Measurements from ENCODE around the gene TDRD6.

Gene TDRD6

GRCh38 chr6:46684771-46685170, 2.9 kb upstream of the TDRD6 start:
- DNase-seq = no peak

- no peak for DNase-seq
Measured at GRCh38 chr6:46688117-46688965, 656 bp downstream of the TDRD6 start.

- DNase-seq = no peak
Measured at GRCh38 chr6:46688966-46689335, 1.3 kb downstream of the TDRD6 start.

DNA sequence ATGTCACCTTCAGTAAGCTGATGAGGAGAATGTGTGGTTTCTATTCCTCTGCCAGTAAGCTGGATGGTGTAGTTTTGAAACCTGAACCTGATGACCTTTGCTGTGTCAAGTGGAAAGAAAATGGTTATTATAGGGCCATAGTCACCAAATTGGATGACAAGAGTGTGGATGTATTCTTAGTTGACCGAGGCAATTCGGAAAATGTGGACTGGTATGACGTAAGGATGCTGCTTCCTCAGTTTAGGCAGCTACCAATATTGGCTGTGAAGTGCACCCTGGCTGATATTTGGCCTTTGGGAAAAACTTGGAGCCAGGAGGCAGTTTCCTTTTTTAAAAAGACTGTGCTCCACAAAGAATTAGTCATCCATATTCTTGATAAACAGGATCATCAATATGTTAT, 2.0 kb downstream of the TDRD6 start:
- no peak for DNase-seq

GRCh38 chr6:46690141-46690755, 2.6 kb downstream of the TDRD6 start:
- no peak for DNase-seq

GRCh38 chr6:46690911-46691451, 3.3 kb downstream of the TDRD6 start:
- DNase-seq = no peak

GRCh38 chr6:46699970-46700369, 12.3 kb downstream of the TDRD6 start:
- no peak for DNase-seq

- no peak for DNase-seq
Measured at GRCh38 chr6:46704562-46704961, 16.9 kb downstream of the TDRD6 start.

GRCh38 chr6:46706464-46706863, 18.8 kb downstream of the TDRD6 start:
- no peak for DNase-seq

- DNase-seq = no peak
Measured at GRCh38 chr6:46711491-46711890, 23.8 kb downstream of the TDRD6 start.

- no peak for DNase-seq
Measured at GRCh38 chr6:46715141-46715540, 27.5 kb downstream of the TDRD6 start.

DNA sequence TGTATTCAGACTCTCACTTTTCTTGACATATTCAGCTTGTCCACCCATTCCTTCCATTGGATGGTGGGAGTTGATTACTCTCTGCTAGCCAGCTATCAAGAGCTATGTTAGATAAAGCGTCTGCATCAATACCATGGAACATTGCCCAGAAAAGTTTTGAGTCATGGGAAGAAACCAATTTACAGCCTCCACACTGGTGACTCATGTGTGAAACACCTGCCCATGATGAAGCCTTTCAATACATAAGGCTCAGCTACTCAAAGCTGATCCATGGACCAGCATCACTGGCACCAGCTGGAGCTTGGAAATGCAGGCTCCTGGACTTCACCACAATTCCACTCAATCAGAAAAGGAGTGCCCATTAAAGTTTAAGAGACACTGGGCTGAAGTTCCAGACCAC, 31.4 kb downstream of the TDRD6 start:
- DNase-seq = no peak

DNA sequence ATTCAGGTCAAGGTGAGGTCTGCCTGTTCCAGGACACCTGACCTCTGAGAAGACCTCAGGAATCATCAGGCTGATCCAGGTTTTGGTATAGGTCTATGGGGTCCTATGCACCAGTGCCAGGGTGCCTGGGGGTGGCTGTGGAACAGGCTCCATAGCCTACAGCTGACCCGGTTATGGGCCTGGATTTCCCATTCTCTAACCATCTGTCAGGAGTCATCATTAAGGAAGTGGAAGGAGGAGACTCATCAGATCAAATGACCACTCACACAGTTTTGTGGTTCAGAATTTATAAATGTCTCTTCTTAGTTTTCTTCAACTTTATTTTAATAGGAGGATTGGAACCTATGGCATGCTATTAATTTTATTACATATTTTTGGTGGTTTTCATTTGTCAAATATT, 32.7 kb downstream of the TDRD6 start:
- DNase-seq = no peak

DNA sequence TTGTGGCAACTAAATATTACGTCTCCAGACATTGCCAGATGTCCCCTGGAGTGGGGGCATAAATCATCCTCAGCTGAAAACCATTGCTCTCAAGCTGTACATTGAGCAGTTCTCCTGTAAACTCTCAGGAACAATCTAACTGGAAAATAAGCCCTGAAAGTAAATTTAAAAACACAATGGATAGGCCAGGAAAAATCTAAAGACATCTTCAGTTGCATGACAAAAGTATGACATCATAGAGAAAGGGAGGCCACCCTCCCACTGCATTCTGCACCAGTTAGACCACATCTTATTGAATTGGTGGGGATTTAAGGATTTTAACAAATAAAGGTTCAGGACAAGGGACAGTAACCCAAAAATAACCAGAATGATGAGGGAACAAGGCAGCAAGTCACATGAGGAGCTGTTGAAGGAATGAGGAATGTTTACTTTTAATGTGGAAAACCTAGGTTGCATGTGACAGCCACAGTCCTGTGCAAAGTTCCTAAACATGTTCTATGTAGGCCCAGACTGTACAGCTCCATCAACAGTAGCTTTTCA, 42.2 kb downstream of the TDRD6 start:
- no peak for DNase-seq

- DNase-seq = no peak
Measured at GRCh38 chr6:46730921-46731461, 43.3 kb downstream of the TDRD6 start.

DNA sequence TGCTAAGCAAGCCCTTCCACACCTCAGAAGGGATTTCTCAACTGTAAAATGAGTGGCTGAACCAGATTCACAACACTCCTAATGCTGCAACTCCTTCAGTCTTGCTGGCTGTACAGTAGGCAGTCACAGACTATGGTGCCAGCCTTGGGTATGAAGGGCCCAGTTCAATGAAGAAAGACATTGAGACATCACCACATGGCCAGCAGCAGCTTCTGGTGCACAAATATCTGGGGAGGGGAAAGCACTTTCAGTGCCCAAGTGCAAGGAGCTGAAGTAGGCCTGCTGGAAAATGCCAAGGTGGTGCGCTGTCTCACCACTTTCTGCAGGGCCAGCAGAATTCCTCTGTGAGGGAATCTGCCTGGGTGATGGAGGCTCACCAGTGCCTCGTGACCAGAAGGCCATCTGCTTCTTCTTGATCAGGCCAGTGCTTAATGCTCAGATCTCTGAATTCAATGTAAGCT, 45.7 kb downstream of the TDRD6 start:
- DNase-seq = no peak

- no peak for DNase-seq
Measured at GRCh38 chr6:46734867-46735719, 47.4 kb downstream of the TDRD6 start, which contains the start of gene PLA2G7. Gene PLA2G7, minus strand, starts transcription at chr6:46735375. Its CDS starts 12,484 bp downstream, at chr6:46722891.

DNA sequence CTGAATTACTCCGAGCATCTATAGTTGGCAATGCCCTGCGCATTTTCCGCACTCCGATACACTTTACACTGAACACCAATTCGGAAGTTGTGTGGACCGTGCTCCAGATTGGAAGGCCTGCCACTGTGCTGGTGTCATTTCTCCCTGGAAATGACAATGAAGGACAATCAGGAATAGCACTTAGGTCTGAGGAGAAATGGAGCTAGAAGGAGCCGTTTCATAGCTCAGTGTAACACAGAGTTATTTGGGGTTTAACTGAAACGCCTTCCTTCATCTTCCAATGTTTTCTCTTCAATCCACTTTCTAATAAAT, 48.0 kb downstream of the TDRD6 start:
- no peak for DNase-seq

GRCh38 chr6:46736906-46737305, 49.2 kb downstream of the TDRD6 start:
- no peak for DNase-seq

DNA sequence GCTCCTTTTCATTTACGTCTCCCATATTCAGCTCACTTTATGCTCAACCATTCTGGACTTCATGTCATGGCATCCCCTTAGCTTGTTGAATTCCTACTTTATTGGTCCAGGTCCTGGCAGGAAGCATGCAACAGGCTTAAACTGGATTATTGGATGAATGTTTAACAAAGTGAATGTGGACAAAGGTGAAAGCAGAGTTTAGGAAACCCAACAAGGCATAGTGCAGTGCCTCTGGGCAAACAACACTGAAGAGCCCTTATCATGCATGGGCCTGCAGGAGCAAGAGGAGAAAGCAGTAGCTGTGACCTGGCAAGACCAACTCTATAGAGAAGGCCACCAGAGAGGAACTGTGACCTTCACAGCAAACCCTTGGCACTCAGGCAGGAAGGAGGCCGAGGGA, 53.8 kb downstream of the TDRD6 start:
- no peak for DNase-seq

DNA sequence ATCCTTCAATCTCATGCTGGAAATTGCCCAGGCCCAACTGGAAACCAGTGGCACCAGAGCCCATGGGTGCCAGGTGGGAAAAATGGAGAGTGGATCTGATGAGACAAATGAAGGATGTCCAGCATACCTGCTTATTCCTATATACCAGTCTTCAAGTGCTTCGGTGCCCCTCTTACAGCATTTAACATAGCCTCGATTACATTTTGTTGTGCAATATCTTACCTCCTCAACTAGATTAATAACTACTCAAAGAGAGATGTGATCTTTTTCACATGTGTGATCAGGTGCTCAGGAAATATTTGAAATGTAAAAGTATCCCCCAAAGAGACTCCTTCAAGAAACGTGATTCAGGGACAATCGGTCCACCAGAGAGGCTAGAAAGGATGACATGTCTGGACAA, 54.2 kb downstream of the TDRD6 start:
- DNase-seq = no peak

GRCh38 chr6:46743425-46744158, 55.9 kb downstream of the TDRD6 start:
- no peak for DNase-seq
